Measurements from ENCODE around the gene NUDT5.
A peak's percentile ranks its signal among the peaks of the same experiment; 100 is the strongest.

The NUDT5 gene

GRCh38 chr10:12162927-12163326, 32.8 kb downstream of the NUDT5 start:
- no peak for DNase-seq

- DNase-seq, result no peak
Measured at GRCh38 chr10:12160664-12161063, 35.0 kb downstream of the NUDT5 start.

- no peak for DNase-seq
Measured at GRCh38 chr10:12158111-12158510, 37.6 kb downstream of the NUDT5 start.

- no peak for DNase-seq
Measured at GRCh38 chr10:12156367-12157123, 39.1 kb downstream of the NUDT5 start.

- no peak for DNase-seq
Measured at GRCh38 chr10:12154516-12154915, 41.2 kb downstream of the NUDT5 start.

- DNase-seq, result no peak
Measured at GRCh38 chr10:12150163-12150562, 45.5 kb downstream of the NUDT5 start.

- no peak for DNase-seq
Measured at GRCh38 chr10:12144538-12144937, 51.2 kb downstream of the NUDT5 start.

- DNase-seq, result no peak
Measured at GRCh38 chr10:12140038-12140437, 55.7 kb downstream of the NUDT5 start.

GRCh38 chr10:12135631-12136030, 60.1 kb downstream of the NUDT5 start:
- DNase-seq, result no peak

GRCh38 chr10:12130237-12130872, 65.3 kb downstream of the NUDT5 start:
- peak; percentile 29 for DNase-seq

GRCh38 chr10:12129222-12130111, 66.2 kb downstream of the NUDT5 start, which contains the start of gene SEC61A2:
SEC61A2 (plus strand) TSS chr10:12129677; CDS start chr10:12129788, 111 bp downstream.
- DNase-seq, result peak; percentile 99

GRCh38 chr10:12121673-12122072, 74.0 kb downstream of the NUDT5 start:
- no peak for DNase-seq
